Measurements from ENCODE around the gene OR10G3.
A peak's percentile ranks its signal among the peaks of the same experiment; 100 is the strongest.
"Not testable (repeated sequence)": the region's sequence is repeated elsewhere in the genome, so short reads cannot be mapped to it uniquely, and the experiment has no call there.

OR10G3 gene

GRCh38 chr14:21579976-21580375 is at the start of gene OR10G3:
Gene OR10G3 (minus strand): TSS chr14:21580076. CDS start chr14:21570744, 9,332 bp downstream.
- DNase-seq: no peak

- DNase-seq: no peak
Measured at GRCh38 chr14:21626491-21627230, 46.8 kb upstream of the OR10G3 start.

GRCh38 chr14:21617614-21618013 is 37.7 kb upstream of the OR10G3 start:
- no peak for DNase-seq

GRCh38 chr14:21614240-21614639 is 34.4 kb upstream of the OR10G3 start:
- DNase-seq: no peak

- DNase-seq: peak; percentile 19
Measured at GRCh38 chr14:21612324-21612723, 32.4 kb upstream of the OR10G3 start.

GRCh38 chr14:21602181-21602580 is 22.3 kb upstream of the OR10G3 start:
- not testable (repeated sequence) for DNase-seq

- DNase-seq: no peak
Measured at GRCh38 chr14:21589317-21589716, 9.4 kb upstream of the OR10G3 start.

GRCh38 chr14:21575661-21576060 is 4.2 kb downstream of the OR10G3 start:
- DNase-seq: no peak

- no peak for DNase-seq
Measured at GRCh38 chr14:21572604-21573003, 7.3 kb downstream of the OR10G3 start.

GRCh38 chr14:21558703-21559170 is 21.1 kb downstream of the OR10G3 start:
- DNase-seq: no peak

GRCh38 chr14:21557084-21557901 is 22.6 kb downstream of the OR10G3 start:
- DNase-seq: peak; percentile 75

- peak; percentile 6 for DNase-seq
Measured at GRCh38 chr14:21556378-21557083, 23.3 kb downstream of the OR10G3 start.

- DNase-seq: no peak
Measured at GRCh38 chr14:21553266-21553665, 26.6 kb downstream of the OR10G3 start.

- not testable (repeated sequence) for DNase-seq
Measured at GRCh38 chr14:21544588-21544987, 35.3 kb downstream of the OR10G3 start.

- DNase-seq: no peak
Measured at GRCh38 chr14:21543963-21544362, 35.9 kb downstream of the OR10G3 start.

- DNase-seq: no peak
Measured at GRCh38 chr14:21543521-21543960, 36.3 kb downstream of the OR10G3 start.

- no peak for DNase-seq
Measured at GRCh38 chr14:21541413-21542074, 38.3 kb downstream of the OR10G3 start.

- DNase-seq: no peak
Measured at GRCh38 chr14:21539189-21539940, 40.5 kb downstream of the OR10G3 start.

- no peak for DNase-seq
Measured at GRCh38 chr14:21537090-21537424, 42.8 kb downstream of the OR10G3 start.

- DNase-seq: no peak
Measured at GRCh38 chr14:21536418-21537089, 43.3 kb downstream of the OR10G3 start.
